Neural progenitor cell (in vitro differentiated cells): ENCODE results near the gene SPINT3. TPM values are rescaled to one million over a fixed set of nuclear protein-coding genes. Genes with fewer than 3 reads are reported as not detected.
A peak's percentile ranks its signal among the peaks of the same experiment; 100 is the strongest.

Experiments used
- DNase-seq: peaks from one replicate; pipeline ENCODE4 v3.0.0-alpha.2; 2016; ENCODE audit warnings: low spot score
- H2AFZ ChIP-seq: fragments of 200-600 bp; sonication (generic); replicated peaks from 2 replicates; pipeline ENCODE4 v1.6.1; 2016; ENCODE audit warnings: antibody characterized with exemption
- H3F3A ChIP-seq: fragments of 200-600 bp; sonication (generic); 2 replicates; pipeline ENCODE4 v1.6.1; 2016; ENCODE audit warnings: antibody characterized with exemption, low read depth
- H3K27ac ChIP-seq: fragments of 200-600 bp; sonication (generic); 2 replicates; pipeline ENCODE4 v1.5.1; 2016; ENCODE audit warnings: mild to moderate bottlenecking
- H3K27me3 ChIP-seq: fragments of 200-600 bp; sonication (generic); 2 replicates; pipeline ENCODE4 v1.6.1; 2016; ENCODE audit warnings: mild to moderate bottlenecking, moderate library complexity
- H3K36me3 ChIP-seq: fragments of 200-600 bp; sonication (generic); 2 replicates; pipeline ENCODE4 v1.5.1; 2016
- H3K4me1 ChIP-seq: fragments of 200-600 bp; sonication (generic); 2 replicates; pipeline ENCODE4 v1.6.1; 2016; ENCODE audit warnings: mixed run types
- H3K4me2 ChIP-seq: fragments of 200-600 bp; sonication (generic); 2 replicates; pipeline ENCODE4 v1.6.1; 2016
- H3K4me3 ChIP-seq: fragments of 200-600 bp; sonication (generic); 2 replicates; pipeline ENCODE4 v1.5.1; 2016
- H3K79me2 ChIP-seq: fragments of 200-600 bp; sonication (generic); 2 replicates; pipeline ENCODE4 v1.6.1; 2016; ENCODE audit warnings: low read depth
- H3K9ac ChIP-seq: fragments of 200-600 bp; sonication (generic); 2 replicates; pipeline ENCODE4 v1.6.1; 2016
- H3K9me3 ChIP-seq: fragments of 200-600 bp; sonication (generic); 2 replicates; pipeline ENCODE4 v1.5.1; 2016; ENCODE audit warnings: low read depth
- H4K20me1 ChIP-seq: fragments of 200-600 bp; sonication (generic); 2 replicates; pipeline ENCODE4 v1.6.1; 2016; ENCODE audit warnings: low read depth
- H3K27ac Mint-ChIP-seq: 3 replicates; pipeline ENCODE4 v1.8.0; 2021; ENCODE audit warnings: mixed read lengths
- H3K27me3 Mint-ChIP-seq: 2 replicates; pipeline ENCODE4 v1.8.0; 2022; ENCODE audit warnings: low read depth, mild to moderate bottlenecking, inconsistent platforms, moderate library complexity, mixed read lengths; ENCODE audit not compliant: insufficient read depth
- H3K36me3 Mint-ChIP-seq: 3 replicates; pipeline ENCODE4 v1.8.0; 2021; ENCODE audit warnings: mixed read lengths
- H3K4me1 Mint-ChIP-seq: 3 replicates; pipeline ENCODE4 v1.8.0; 2021; ENCODE audit warnings: mixed read lengths
- H3K4me3 Mint-ChIP-seq: 3 replicates; pipeline ENCODE4 v1.8.0; 2021; ENCODE audit warnings: mild to moderate bottlenecking, moderate library complexity, mixed read lengths
- H3K9me3 Mint-ChIP-seq: 3 replicates; pipeline ENCODE4 v1.8.0; 2020; ENCODE audit warnings: mixed read lengths
- EZH2 ChIP-seq: fragments of 200-600 bp; sonication (generic); IDR thresholded peaks from 2 replicates; pipeline ENCODE4 v1.6.1; 2017; ENCODE audit warnings: antibody characterized with exemption, mild to moderate bottlenecking, moderate library complexity
- EZH2phosphoT487 ChIP-seq: fragments of 200-600 bp; sonication (generic); IDR thresholded peaks from 2 replicates; pipeline ENCODE4 v1.6.1; 2017; ENCODE audit warnings: antibody characterized with exemption
- total RNA-seq: library from RNA; depleted of rRNA; stranded (reverse); fragments of >200 nt; gene quantifications from 2 replicates; pipeline ENCODE4 v1.2.3, GENCODE V29; 2015; ENCODE audit warnings: low replicate concordance
- TF ChIP-seq, protein P1 (sequence below): fragments of 200-600 bp; sonication (generic); IDR thresholded peaks from 2 replicates; pipeline ENCODE4 v1.5.1; 2017; ENCODE audit warnings: antibody characterized with exemption, mild to moderate bottlenecking

Gene SPINT3
- total RNA-seq, 1 donor from 2014 or later, result not detected

DNA sequence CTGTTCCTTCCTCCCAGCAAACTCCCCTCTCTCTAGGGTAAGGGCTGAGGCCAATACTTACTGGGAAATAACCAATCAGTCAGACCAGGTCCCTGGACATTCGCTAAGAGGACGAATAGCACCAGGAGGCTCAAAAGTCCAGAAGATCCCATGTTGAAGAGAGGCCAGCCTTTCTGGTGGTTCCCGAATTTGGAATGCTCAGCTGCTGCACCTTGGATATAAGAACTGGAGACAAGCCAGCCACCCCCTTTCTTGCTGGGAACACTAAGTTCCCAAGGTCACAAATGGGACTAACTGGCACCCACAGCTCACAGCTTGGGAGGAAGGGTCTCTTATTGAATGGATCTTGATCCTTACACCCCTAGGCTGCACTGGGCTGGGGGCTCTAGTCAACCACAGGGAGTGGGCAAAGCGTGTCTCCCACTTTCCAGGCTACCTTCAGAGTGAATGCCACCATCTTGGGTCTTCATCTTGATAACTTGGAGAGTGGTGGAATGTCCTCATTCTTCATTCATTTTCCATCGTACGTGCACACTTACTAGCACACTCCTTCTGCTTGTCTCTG is 31.9 kb upstream of the SPINT3 start, which contains the start of gene EPPIN:
TSS of gene EPPIN (minus strand) at position 196 of the 565 bp plus-strand sequence. CDS start at position 152, 44 bp downstream.
- H3K27ac ChIP-seq, result no peak within 1 kb of the TSS
- no peak within 1 kb of the TSS for H3K4me2 ChIP-seq
- no peak within 1 kb of the TSS for H3K4me3 Mint-ChIP-seq
- no peaks in the 10 kb centered on the region for H3K36me3 Mint-ChIP-seq
- H3K27me3 Mint-ChIP-seq, result peaks cover 8% of the 10 kb centered on the region
- no peak within 1 kb of the TSS for H3K9ac ChIP-seq
- no peaks in the 10 kb centered on the region for H3K4me1 Mint-ChIP-seq
- H3F3A ChIP-seq, result no peaks in the 10 kb centered on the region
- no peaks in the 10 kb centered on the region for H3K79me2 ChIP-seq
- H3K27ac Mint-ChIP-seq, result no peak within 1 kb of the TSS
- H4K20me1 ChIP-seq, result no peaks in the 10 kb centered on the region
- H3K4me1 ChIP-seq, result no peaks in the 10 kb centered on the region
- no peaks in the 10 kb centered on the region for H3K9me3 Mint-ChIP-seq
- DNase-seq, result no peak
- no peaks in the 10 kb centered on the region for H3K36me3 ChIP-seq
- no peak for TF ChIP-seq EZH2
- TF ChIP-seq EZH2phosphoT487, result no peak
- TF ChIP-seq, protein P1, sequence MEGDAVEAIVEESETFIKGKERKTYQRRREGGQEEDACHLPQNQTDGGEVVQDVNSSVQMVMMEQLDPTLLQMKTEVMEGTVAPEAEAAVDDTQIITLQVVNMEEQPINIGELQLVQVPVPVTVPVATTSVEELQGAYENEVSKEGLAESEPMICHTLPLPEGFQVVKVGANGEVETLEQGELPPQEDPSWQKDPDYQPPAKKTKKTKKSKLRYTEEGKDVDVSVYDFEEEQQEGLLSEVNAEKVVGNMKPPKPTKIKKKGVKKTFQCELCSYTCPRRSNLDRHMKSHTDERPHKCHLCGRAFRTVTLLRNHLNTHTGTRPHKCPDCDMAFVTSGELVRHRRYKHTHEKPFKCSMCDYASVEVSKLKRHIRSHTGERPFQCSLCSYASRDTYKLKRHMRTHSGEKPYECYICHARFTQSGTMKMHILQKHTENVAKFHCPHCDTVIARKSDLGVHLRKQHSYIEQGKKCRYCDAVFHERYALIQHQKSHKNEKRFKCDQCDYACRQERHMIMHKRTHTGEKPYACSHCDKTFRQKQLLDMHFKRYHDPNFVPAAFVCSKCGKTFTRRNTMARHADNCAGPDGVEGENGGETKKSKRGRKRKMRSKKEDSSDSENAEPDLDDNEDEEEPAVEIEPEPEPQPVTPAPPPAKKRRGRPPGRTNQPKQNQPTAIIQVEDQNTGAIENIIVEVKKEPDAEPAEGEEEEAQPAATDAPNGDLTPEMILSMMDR, result no peak
- H3K4me3 ChIP-seq, result no peak within 1 kb of the TSS
- no peaks in the 10 kb centered on the region for H3K27me3 ChIP-seq
- H2AFZ ChIP-seq, result no peak within 1 kb of the TSS
- no peaks in the 10 kb centered on the region for H3K9me3 ChIP-seq

DNA sequence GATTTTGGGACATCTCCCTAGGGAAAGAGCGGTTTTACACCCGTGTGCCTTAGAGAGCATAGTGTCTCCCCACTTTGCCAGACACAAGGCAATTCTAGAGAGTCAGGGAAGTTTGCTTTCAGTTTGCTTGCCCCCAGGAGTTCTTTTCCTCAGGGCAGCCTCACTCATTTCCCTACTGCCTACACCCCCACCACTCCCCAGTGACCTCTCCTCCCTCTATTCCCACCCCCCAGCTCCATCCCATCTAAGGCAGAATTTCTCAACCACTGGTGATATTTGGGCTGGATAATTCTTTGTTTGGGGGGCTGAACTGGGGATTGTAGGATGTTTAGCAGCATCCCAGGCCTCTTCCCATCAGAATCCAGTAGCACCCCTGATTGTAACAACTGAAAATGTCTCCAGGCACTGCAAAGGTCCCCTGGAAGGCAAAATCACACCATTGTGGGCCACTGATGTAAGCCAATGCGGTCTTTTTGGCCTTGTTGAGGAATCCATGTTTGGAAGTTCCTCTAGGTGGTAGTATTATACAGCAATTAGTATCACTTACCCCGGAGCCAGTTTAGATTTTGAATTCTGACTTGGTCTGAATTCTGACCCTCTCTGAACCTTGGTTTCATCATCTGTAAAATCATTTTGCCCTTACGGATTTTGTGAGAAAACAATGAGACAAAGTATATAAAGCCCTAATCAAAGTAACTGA is 30.5 kb upstream of the SPINT3 start:
- DNase-seq, result peak; percentile 70

GRCh38 chr20:45545351-45545750 is 29.9 kb upstream of the SPINT3 start:
- Mint-ChIP-seq H3K27me3 (peaks cover 8% of the 10 kb centered on the region), H3K36me3 (no peaks in the 10 kb centered on the region), H3K4me3 (no peak overlapping the region), H3K27ac (no peak overlapping the region), H3K9me3 (no peaks in the 10 kb centered on the region), H3K4me1 (no peaks in the 10 kb centered on the region)
- Histone ChIP-seq H2AFZ (peak overlapping the region; percentile 52), H3K4me2 (no peak overlapping the region), H3K4me3 (no peak overlapping the region), H4K20me1 (no peaks in the 10 kb centered on the region), H3K9ac (no peak overlapping the region), H3K4me1 (no peaks in the 10 kb centered on the region), H3K36me3 (no peaks in the 10 kb centered on the region), H3K79me2 (no peaks in the 10 kb centered on the region), H3F3A (no peaks in the 10 kb centered on the region), H3K27me3 (no peaks in the 10 kb centered on the region), H3K9me3 (no peaks in the 10 kb centered on the region), H3K27ac (no peak overlapping the region)
- TF ChIP-seq, protein P1, result no peak
- no peak for DNase-seq

More for the DNA sequence above, 30.5 kb upstream of the SPINT3 start:
- Histone ChIP-seq H3K9ac (no peak overlapping the region), H3K4me2 (no peak overlapping the region), H3K9me3 (no peaks in the 10 kb centered on the region), H3K79me2 (no peaks in the 10 kb centered on the region), H3F3A (no peaks in the 10 kb centered on the region), H3K27me3 (no peaks in the 10 kb centered on the region), H2AFZ (peak overlapping the region; percentile 52), H3K4me3 (no peak overlapping the region), H3K27ac (no peak overlapping the region), H3K36me3 (no peaks in the 10 kb centered on the region), H4K20me1 (no peaks in the 10 kb centered on the region), H3K4me1 (no peaks in the 10 kb centered on the region)
- Mint-ChIP-seq H3K9me3 (no peaks in the 10 kb centered on the region), H3K36me3 (no peaks in the 10 kb centered on the region), H3K27ac (no peak overlapping the region), H3K4me1 (no peaks in the 10 kb centered on the region), H3K27me3 (peaks cover 8% of the 10 kb centered on the region), H3K4me3 (no peak overlapping the region)
- TF ChIP-seq EZH2 (no peak), EZH2phosphoT487 (no peak)
- TF ChIP-seq, protein P1, result peak; percentile 68
